GM06990 (cell line): Measurements from ENCODE around the gene USB1.

Experiments used
- DNase-seq: peaks from one replicate; pipeline ENCODE4 v3.0.0-alpha.2; 2011; ENCODE audit not compliant: insufficient read length; ENCODE audit errors: extremely low read depth
- H3K27me3 ChIP-seq: replicated peaks from 2 replicates; pipeline ENCODE4 v1.6.0; 2011; ENCODE audit warnings: low read length; ENCODE audit not compliant: control insufficient read depth, insufficient read depth
- H3K36me3 ChIP-seq: 2 replicates; pipeline ENCODE4 v1.5.1; 2011; ENCODE audit warnings: low read length; ENCODE audit not compliant: control insufficient read depth, insufficient read depth
- H3K4me3 ChIP-seq: replicated peaks from 2 replicates; pipeline ENCODE4 v1.5.1; 2011; ENCODE audit warnings: low read depth, mild to moderate bottlenecking, control low read depth, low read length
- CTCF ChIP-seq: IDR thresholded peaks from 2 replicates; pipeline ENCODE4 v1.5.1; 2011; ENCODE audit warnings: low read length, control low read depth, mild to moderate bottlenecking, inconsistent platforms; ENCODE audit not compliant: insufficient read depth, poor library complexity, severe bottlenecking

The USB1 gene

GRCh38 chr16:57956924-57957672 is 44.1 kb upstream of the USB1 start:
- no peak for TF ChIP-seq CTCF
- H3K4me3 ChIP-seq = no peak overlapping the region
- H3K36me3 ChIP-seq = no peaks in the 10 kb centered on the region
- H3K27me3 ChIP-seq = no peaks in the 10 kb centered on the region
- no peak for DNase-seq

- no peaks in the 10 kb centered on the region for H3K27me3 ChIP-seq
- no peaks in the 10 kb centered on the region for H3K36me3 ChIP-seq
- DNase-seq = no peak
- TF ChIP-seq CTCF = no peak
- H3K4me3 ChIP-seq = no peak overlapping the region
These were observed 43.4 kb upstream of the USB1 start for GRCh38 chr16:57957673-57958392.

- Histone ChIP-seq H3K36me3 (no peaks in the 10 kb centered on the region), H3K27me3 (no peaks in the 10 kb centered on the region), H3K4me3 (no peak overlapping the region)
- DNase-seq = no peak
- no peak for TF ChIP-seq CTCF
These were observed 42.7 kb upstream of the USB1 start for GRCh38 chr16:57958544-57958943.

- H3K36me3 ChIP-seq = no peaks in the 10 kb centered on the region
- H3K27me3 ChIP-seq = no peaks in the 10 kb centered on the region
- no peak for DNase-seq
- no peak overlapping the region for H3K4me3 ChIP-seq
- TF ChIP-seq CTCF = no peak
These were observed 42.1 kb upstream of the USB1 start for GRCh38 chr16:57959121-57959520.

- no peak for TF ChIP-seq CTCF
- no peak overlapping the region for H3K4me3 ChIP-seq
- DNase-seq = no peak
- H3K27me3 ChIP-seq = no peaks in the 10 kb centered on the region
- no peaks in the 10 kb centered on the region for H3K36me3 ChIP-seq
These were observed 41.4 kb upstream of the USB1 start for GRCh38 chr16:57959804-57960203.

GRCh38 chr16:57960310-57960709 is 40.9 kb upstream of the USB1 start:
- no peaks in the 10 kb centered on the region for H3K36me3 ChIP-seq
- TF ChIP-seq CTCF = no peak
- no peaks in the 10 kb centered on the region for H3K27me3 ChIP-seq
- H3K4me3 ChIP-seq = no peak overlapping the region
- DNase-seq = no peak
